Erythroblast (primary cell): Measurements from ENCODE around the gene OPALIN.

Source experiments
- GATA1 ChIP-seq: IDR thresholded peaks from 2 replicates; pipeline ENCODE4 v1.6.1; 2011; ENCODE audit warnings: low read depth, mild to moderate bottlenecking, control low read depth, low read length, moderate library complexity
- POLR2A ChIP-seq: IDR thresholded peaks from 2 replicates; pipeline ENCODE4 v1.6.1; 2011; ENCODE audit warnings: mild to moderate bottlenecking, low read length

GRCh38 chr10:96319754-96320474 lies 38.9 kb downstream of the OPALIN start:
- TF ChIP-seq POLR2A (no peak), GATA1 (no peak)
